A673 (cell line): Measurements from ENCODE around the gene ST7L.

Source experiments
- CTCF ChIP-seq: fragments of 300-800, 200-600 bp; sonication (generic); conservative IDR thresholded peaks from 2 replicates; pipeline ENCODE4 v1.5.1; 2017; ENCODE audit warnings: low read depth, mild to moderate bottlenecking, antibody characterized with exemption, low read length, moderate library complexity, mixed read lengths
- EZH2 ChIP-seq: fragments of 200-600 bp; sonication (generic); IDR thresholded peaks from 2 replicates; pipeline ENCODE4 v1.6.1; 2017; ENCODE audit warnings: borderline replicate concordance, low read depth, mild to moderate bottlenecking, mixed read lengths, antibody characterized with exemption, low read length; ENCODE audit not compliant: poor library complexity, severe bottlenecking

GRCh38 chr1:112513112-112513870 is 105.7 kb downstream of the ST7L start:
- TF ChIP-seq CTCF (no peak), EZH2 (no peak)
